ENCODE data around the gene FES.
"Not testable (repeated sequence)": the region's sequence is repeated elsewhere in the genome, so short reads cannot be mapped to it uniquely, and the experiment has no call there.

The FES gene

GRCh38 chr15:90862487-90862886 is 21.8 kb upstream of the FES start:
- no peak for DNase-seq (ENCODE audit: low spot score)

GRCh38 chr15:90862964-90863778 is 21.1 kb upstream of the FES start:
- no peak for DNase-seq (ENCODE audit: low spot score)

- DNase-seq (ENCODE audit: low spot score), result no peak
These were observed 20.3 kb upstream of the FES start for GRCh38 chr15:90863987-90864386.

GRCh38 chr15:90864507-90864906 is 19.8 kb upstream of the FES start:
- no peak for DNase-seq (ENCODE audit: low spot score)

- DNase-seq (ENCODE audit: low spot score), result no peak
These were observed 18.6 kb upstream of the FES start for GRCh38 chr15:90865702-90866101.

- DNase-seq (ENCODE audit: low spot score), result no peak
These were observed 18.1 kb upstream of the FES start for GRCh38 chr15:90866161-90866715.

- no peak for DNase-seq (ENCODE audit: low spot score)
These were observed 17.5 kb upstream of the FES start for GRCh38 chr15:90866800-90867199.

- no peak for DNase-seq (ENCODE audit: low spot score)
These were observed 16.0 kb upstream of the FES start, which contains the start of gene FURIN for GRCh38 chr15:90868261-90868689. Gene FURIN (plus strand): TSS chr15:90868588. CDS start chr15:90875741, 7,153 bp downstream.

GRCh38 chr15:90869140-90869541 is 15.2 kb upstream of the FES start:
- DNase-seq (ENCODE audit: low spot score), result no peak

GRCh38 chr15:90869601-90870353 is 14.5 kb upstream of the FES start:
- DNase-seq (ENCODE audit: low spot score), result no peak

GRCh38 chr15:90870354-90871138 is 13.8 kb upstream of the FES start:
- DNase-seq (ENCODE audit: low spot score), result no peak

GRCh38 chr15:90871139-90871715 is 13.1 kb upstream of the FES start:
- no peak for DNase-seq (ENCODE audit: low spot score)

GRCh38 chr15:90871716-90872485 is 12.4 kb upstream of the FES start:
- DNase-seq (ENCODE audit: low spot score), result no peak

GRCh38 chr15:90872486-90873184 is 11.7 kb upstream of the FES start:
- DNase-seq (ENCODE audit: low spot score), result no peak

- no peak for DNase-seq (ENCODE audit: low spot score)
These were observed 10.8 kb upstream of the FES start for GRCh38 chr15:90873488-90873997.

GRCh38 chr15:90873998-90874605 is 10.2 kb upstream of the FES start:
- peak; percentile 97 for DNase-seq (ENCODE audit: low spot score)

GRCh38 chr15:90874986-90875385 is 9.3 kb upstream of the FES start:
- DNase-seq (ENCODE audit: low spot score), result not testable (repeated sequence)

GRCh38 chr15:90875549-90875981 is 8.7 kb upstream of the FES start:
- DNase-seq (ENCODE audit: low spot score), result no peak

- no peak for DNase-seq (ENCODE audit: low spot score)
These were observed 8.3 kb upstream of the FES start for GRCh38 chr15:90876046-90876445.
